Left lung (tissue), 10 donors: ENCODE results near the gene SPSB3. TPM values are rescaled to one million over a fixed set of nuclear protein-coding genes. Genes with fewer than 3 reads are reported as not detected.

Source experiments
- ATAC-seq: fragments of 200-7000 bp; cut with Tn5 transposase; one replicate; pipeline ENCODE4 v1.9.1; 2020; ENCODE audit warnings: moderate library complexity
- DNase-seq, 4 donors: peaks; one replicate each; pipeline ENCODE4 v3.0.0-alpha.2; 2013 to 2020
- H3K27ac ChIP-seq, 2 donors: fragments of 200-600 bp; sonication (generic) in 1 of 2; one replicate each; pipeline versions ENCODE4 v1.5.0 to v1.8.0; 2020 to 2021
- H3K27me3 ChIP-seq, 2 donors: fragments of 200-600 bp; sonication (generic) in 1 of 2; one replicate each; pipeline versions ENCODE4 v1.5.0 to v1.8.0; 2020 to 2021
- H3K36me3 ChIP-seq, 2 donors: fragments of 200-600 bp; sonication (generic) in 1 of 2; one replicate each; pipeline versions ENCODE4 v1.5.0 to v1.8.0; 2020 to 2021
- H3K4me1 ChIP-seq, 2 donors: fragments of 200-600 bp; one replicate each; pipeline ENCODE4 v1.8.0; 2021
- H3K4me3 ChIP-seq, 2 donors: fragments of 200-600 bp; sonication (generic) in 1 of 2; one replicate each; pipeline versions ENCODE4 v1.5.0 to v1.8.0; 2020 to 2021; ENCODE audit warnings: mild to moderate bottlenecking in 1 of 2
- H3K9me3 ChIP-seq, 2 donors: fragments of 200-600 bp; sonication (generic) in 1 of 2; one replicate each; pipeline versions ENCODE4 v1.5.0 to v1.8.0; 2020 to 2021
- intact Hi-C, 2 donors: fragments of 100-400 bp; cut with DNase I; formaldehyde crosslinking; loops; one replicate each; pipeline versions ENCODE4 v1.11.2 to v1.14.2; 2022
- polyA plus RNA-seq, 6 donors: library from polyadenylated mRNA; unstranded; fragments of 120-200 nt; gene quantifications; one replicate each; pipeline ENCODE4 v1.2.1, GENCODE V29; 2013; ENCODE audit not compliant: insufficient read length in 6 of 6
- total RNA-seq, 2 donors: library from RNA; stranded (reverse); fragmentation: NEBNext Ultra II Directional; extraction: Animal tissue kit (Norgen Biotek cat#: 25700); gene quantifications; one replicate each; pipeline ENCODE4 v1.2.1, GENCODE V29; 2021
- TF ChIP-seq, protein P1 (sequence below), 2 donors: fragments of 200-600 bp; sonication (generic) in 1 of 2; IDR thresholded peaks; one replicate each; pipeline versions ENCODE4 v1.5.0 to v1.8.0; 2021; ENCODE audit warnings: antibody characterized with exemption in 2 of 2
- donor health status: DM: no; HTN: yes; CAD: no.
- donor health status: DM: no; HTN: no; CAD: no.

Gene SPSB3
- total and polyA plus RNA-seq, 8 donors = 23.6 to 40.0 (median 33.0) TPM

GRCh38 chr16:1780677-1781072, 1.7 kb downstream of the SPSB3 start:
- Histone ChIP-seq H3K27me3 (no peaks in the 10 kb centered on the region), H3K27ac (no peak overlapping the region), H3K9me3 (no peaks in the 10 kb centered on the region), H3K36me3 (peaks cover 0 to 41% of the 10 kb centered on the region in 2 donors), H3K4me1 (peaks cover 8 to 35% of the 10 kb centered on the region in 2 donors), H3K4me3 (no peak overlapping the region)
- intact Hi-C loops = no loop called here
- TF ChIP-seq, protein P1, sequence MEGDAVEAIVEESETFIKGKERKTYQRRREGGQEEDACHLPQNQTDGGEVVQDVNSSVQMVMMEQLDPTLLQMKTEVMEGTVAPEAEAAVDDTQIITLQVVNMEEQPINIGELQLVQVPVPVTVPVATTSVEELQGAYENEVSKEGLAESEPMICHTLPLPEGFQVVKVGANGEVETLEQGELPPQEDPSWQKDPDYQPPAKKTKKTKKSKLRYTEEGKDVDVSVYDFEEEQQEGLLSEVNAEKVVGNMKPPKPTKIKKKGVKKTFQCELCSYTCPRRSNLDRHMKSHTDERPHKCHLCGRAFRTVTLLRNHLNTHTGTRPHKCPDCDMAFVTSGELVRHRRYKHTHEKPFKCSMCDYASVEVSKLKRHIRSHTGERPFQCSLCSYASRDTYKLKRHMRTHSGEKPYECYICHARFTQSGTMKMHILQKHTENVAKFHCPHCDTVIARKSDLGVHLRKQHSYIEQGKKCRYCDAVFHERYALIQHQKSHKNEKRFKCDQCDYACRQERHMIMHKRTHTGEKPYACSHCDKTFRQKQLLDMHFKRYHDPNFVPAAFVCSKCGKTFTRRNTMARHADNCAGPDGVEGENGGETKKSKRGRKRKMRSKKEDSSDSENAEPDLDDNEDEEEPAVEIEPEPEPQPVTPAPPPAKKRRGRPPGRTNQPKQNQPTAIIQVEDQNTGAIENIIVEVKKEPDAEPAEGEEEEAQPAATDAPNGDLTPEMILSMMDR (IDR thresholded peaks at IDR 0.05) = no peak
- no peak for ATAC-seq
- DNase-seq = no peak

GRCh38 chr16:1779741-1780676, 2.4 kb downstream of the SPSB3 start:
- ATAC-seq (no peak), DNase-seq (no peak)
- Histone ChIP-seq H3K4me3 (no peak overlapping the region), H3K36me3 (peaks cover 0 to 47% of the 10 kb centered on the region in 2 donors), H3K9me3 (no peaks in the 10 kb centered on the region), H3K27ac (no peak overlapping the region), H3K4me1 (peaks cover 8 to 35% of the 10 kb centered on the region in 2 donors), H3K27me3 (no peaks in the 10 kb centered on the region)
- TF ChIP-seq, protein P1 (IDR thresholded peaks at IDR 0.05) = no peak
- intact Hi-C loops = no loop called here

- no peak for DNase-seq
- Histone ChIP-seq H3K27ac (no peak overlapping the region), H3K4me1 (peaks cover 12 to 35% of the 10 kb centered on the region in 2 donors), H3K4me3 (no peak overlapping the region), H3K36me3 (peaks cover 0 to 50% of the 10 kb centered on the region in 2 donors), H3K27me3 (no peaks in the 10 kb centered on the region), H3K9me3 (no peaks in the 10 kb centered on the region)
- intact Hi-C loops = no loop called here
- no peak for ATAC-seq
- TF ChIP-seq, protein P1 (IDR thresholded peaks at IDR 0.05) = no peak
These were observed 3.1 kb downstream of the SPSB3 start for GRCh38 chr16:1779234-1779701.

DNA sequence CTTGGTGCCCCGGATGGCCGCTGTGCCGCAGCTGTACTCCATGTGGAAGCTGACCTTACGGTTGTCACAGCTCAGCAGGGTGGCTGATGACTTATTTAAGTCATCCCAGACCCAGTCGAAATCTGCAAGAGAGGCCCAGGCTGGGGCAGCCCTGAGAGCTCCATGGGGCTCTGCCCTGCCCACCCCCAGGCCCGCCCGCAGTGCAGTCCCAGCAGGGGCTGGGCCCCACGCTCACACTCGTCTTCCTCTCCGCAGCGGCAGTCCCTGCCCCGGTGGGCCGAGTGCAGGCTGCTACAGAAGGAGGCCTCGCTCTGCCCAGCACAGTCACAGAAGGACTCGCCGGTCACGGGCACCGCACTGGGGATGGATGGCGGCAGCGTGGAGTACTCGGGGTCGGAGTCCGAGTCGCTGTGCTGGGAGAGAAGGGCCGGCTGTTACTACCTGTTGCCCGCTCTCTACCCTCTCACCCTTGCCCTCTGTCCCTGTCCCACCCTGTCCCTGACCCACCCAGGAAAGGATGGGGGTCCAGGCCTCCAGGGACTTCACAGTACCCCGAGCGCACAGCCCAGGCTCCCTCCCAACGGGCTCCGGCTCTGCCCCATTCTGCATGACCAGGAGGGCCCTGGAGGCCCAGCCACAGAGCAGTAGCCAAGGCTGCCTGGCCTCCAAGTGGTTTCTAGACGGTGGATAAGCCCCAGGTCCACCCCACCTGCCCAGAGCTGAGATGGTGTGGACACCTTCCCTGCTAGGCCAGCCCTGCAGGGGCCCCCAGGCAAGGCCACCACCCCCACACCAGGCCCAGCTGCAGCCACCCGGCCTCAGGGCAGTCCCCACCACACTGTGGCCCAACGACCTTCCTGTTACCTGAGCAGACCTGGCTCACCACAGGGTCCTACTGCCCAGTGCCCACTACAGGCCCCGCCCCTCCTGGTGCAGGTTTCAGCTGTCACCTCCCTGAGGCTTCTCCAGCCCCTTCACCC, 3.9 kb downstream of the SPSB3 start:
- TF ChIP-seq, protein P1 (IDR thresholded peaks at IDR 0.05) = no peak
- no peak for DNase-seq

More for the DNA sequence above, 3.9 kb downstream of the SPSB3 start:
- no peak overlapping the region for H3K27ac ChIP-seq
- intact Hi-C loops = no loop called here
- peaks cover 18 to 35% of the 10 kb centered on the region in 2 donors for H3K4me1 ChIP-seq
- H3K4me3 ChIP-seq = no peak overlapping the region
- H3K36me3 ChIP-seq = peaks cover 0 to 50% of the 10 kb centered on the region in 2 donors
- no peaks in the 10 kb centered on the region for H3K9me3 ChIP-seq
- H3K27me3 ChIP-seq = no peaks in the 10 kb centered on the region
- ATAC-seq = no peak
